Psoas muscle (tissue), 8 donors: ENCODE data around the gene DOCK1. TPM values are rescaled to one million over a fixed set of nuclear protein-coding genes. Genes with fewer than 3 reads are reported as not detected.

Experiments
- ATAC-seq, 4 donors: fragments of 200-7000 bp; cut with Tn5 transposase; one replicate each; pipeline ENCODE4 v1.9.1; 2020; ENCODE audit warnings: moderate library complexity in 3 of 4, mild to moderate bottlenecking in 2 of 4
- DNase-seq, 2 donors: peaks; one replicate each; pipeline ENCODE4 v3.0.0-alpha.2; 2020
- H3K27ac ChIP-seq: fragments of 200-600 bp; one replicate; pipeline ENCODE4 v1.8.0; 2022
- H3K27me3 ChIP-seq, 3 donors: fragments of 200-600 bp in 1 of 3; one replicate each; pipeline versions ENCODE4 v1.6.1 to v1.8.0; 2013 to 2022; ENCODE audit warnings: low read length in 2 of 3, mild to moderate bottlenecking in 2 of 3, moderate library complexity in 1 of 3; ENCODE audit not compliant: insufficient read depth in 3 of 3
- H3K36me3 ChIP-seq, 2 donors: fragments of 200-600 bp in 1 of 2; one replicate each; pipeline versions ENCODE4 v1.6.1 to v1.8.0; 2013 to 2022; ENCODE audit warnings: low read depth in 1 of 2, mild to moderate bottlenecking in 1 of 2, moderate library complexity in 1 of 2; ENCODE audit not compliant: insufficient read depth in 1 of 2
- H3K4me1 ChIP-seq: fragments of 200-600 bp; one replicate; pipeline ENCODE4 v1.8.0; 2022
- H3K4me3 ChIP-seq: fragments of 200-600 bp; one replicate; pipeline ENCODE4 v1.8.0; 2022; ENCODE audit warnings: mild to moderate bottlenecking
- H3K9me3 ChIP-seq: fragments of 200-600 bp; one replicate; pipeline ENCODE4 v1.8.0; 2022
- WGBS, 3 donors: extraction: QIAGEN DNeasy Blood & Tissue Kit; methylation state at CpG; one replicate each; pipeline versions ENCODE4 v1.1.6 to v1.1.7; 2013; 5-methylcytosine and 5-hydroxymethylcytosine counted together
- intact Hi-C, 2 donors: fragments of 100-400 bp; cut with DNase I; formaldehyde crosslinking; loops; one replicate each; pipeline versions ENCODE4 v1.11.0 to v1.14.2; 2022
- polyA plus RNA-seq, 3 donors: library from polyadenylated mRNA; stranded (reverse); fragments of 200-250 nt; gene quantifications; one replicate each; pipeline ENCODE4 v1.2.3, GENCODE V29; 2013
- total RNA-seq, 4 donors: library from RNA; stranded (reverse); fragmentation: NEBNext Ultra II Directional in 2 of 4; extraction: Animal tissue kit (Norgen Biotek cat#: 25700) in 2 of 4; gene quantifications; one replicate each; pipeline versions ENCODE4 v1.2.1 to v1.2.4, GENCODE V29; 2021 to 2023
- TF ChIP-seq, protein P1 (sequence below): fragments of 200-600 bp; IDR thresholded peaks from one replicate; pipeline ENCODE4 v1.8.0; 2022; ENCODE audit warnings: antibody characterized with exemption
- donor health status: healthy with polysubstance abuse.
- donor health status: DM: no; HTN: no; CAD: no; lungs with moderate emphysema.
- donor health status: Bipolar disorder and iron deficiency.
- donor health status: healthy.
- donor health status: DM: yes; HTN: yes; CAD: no.
- donor health status: DM: no; HTN: no; CAD: no.
- donor health status: DM: no; HTN: no; CAD: no.
- donor health status: DM: yes; HTN: yes; CAD: no.

Gene DOCK1
- total and polyA plus RNA-seq, 7 donors = 2.1 to 11.3 (median 5.4) TPM

DNA sequence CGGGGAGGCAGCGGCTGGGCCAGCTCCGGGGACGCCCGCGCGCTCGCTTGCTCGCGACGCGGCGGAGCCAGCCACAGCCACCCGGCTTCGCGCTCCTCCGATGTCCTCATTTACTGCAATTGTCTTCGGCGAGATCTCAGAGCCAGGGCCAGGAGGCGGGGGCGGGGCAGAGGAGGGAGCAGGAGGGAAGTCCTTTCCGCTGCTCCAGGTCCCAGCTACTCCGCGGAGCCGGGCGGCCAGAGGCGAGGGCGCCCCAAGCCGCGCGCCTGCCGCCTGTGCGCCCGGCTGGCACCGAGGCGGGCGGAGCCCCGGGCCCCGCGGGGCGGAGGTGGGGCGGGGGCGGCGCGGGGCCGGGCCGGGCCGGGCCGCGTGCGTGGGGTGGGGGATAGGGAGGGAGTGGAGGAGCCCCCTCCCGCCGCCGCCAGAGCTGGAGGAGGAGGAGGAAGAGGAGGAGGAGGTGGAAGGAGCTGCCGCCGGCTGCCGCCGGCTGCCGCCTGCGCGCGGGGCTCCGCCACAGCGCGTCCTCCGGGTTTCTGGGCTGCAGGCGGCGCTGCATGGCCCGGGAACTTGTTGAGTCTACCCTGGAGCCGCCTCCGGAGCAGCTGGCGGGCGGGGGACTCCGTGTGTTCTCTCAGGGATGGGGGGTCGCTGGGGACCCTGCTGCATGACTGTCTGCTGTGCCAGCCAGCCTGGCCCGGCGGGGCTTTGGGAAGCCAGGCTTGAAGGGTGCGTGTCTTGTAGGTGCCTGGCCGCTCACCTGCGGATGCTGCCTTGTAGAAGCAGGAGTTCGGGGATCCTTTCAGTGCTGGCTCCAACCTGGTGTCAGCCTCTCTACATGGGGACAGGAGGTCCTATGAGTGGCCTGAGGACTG is 291.3 kb downstream of the DOCK1 start, which contains the start of gene INSYN2A:
INSYN2A (minus strand) TSS at position 310 of the 872 bp plus-strand sequence. CDS start 20,196 bp downstream, outside the sequence.
- no peak for ATAC-seq
- Histone ChIP-seq H3K36me3 (no peaks in the 10 kb centered on the region), H3K27ac (no peak within 1 kb of the TSS), H3K4me1 (no peaks in the 10 kb centered on the region), H3K4me3 (peak within 1 kb of the TSS; percentile 47), H3K9me3 (no peaks in the 10 kb centered on the region), H3K27me3 (peaks cover 0 to 34% (median 10%) of the 10 kb centered on the region in 3 donors)
- TF ChIP-seq, protein P1, sequence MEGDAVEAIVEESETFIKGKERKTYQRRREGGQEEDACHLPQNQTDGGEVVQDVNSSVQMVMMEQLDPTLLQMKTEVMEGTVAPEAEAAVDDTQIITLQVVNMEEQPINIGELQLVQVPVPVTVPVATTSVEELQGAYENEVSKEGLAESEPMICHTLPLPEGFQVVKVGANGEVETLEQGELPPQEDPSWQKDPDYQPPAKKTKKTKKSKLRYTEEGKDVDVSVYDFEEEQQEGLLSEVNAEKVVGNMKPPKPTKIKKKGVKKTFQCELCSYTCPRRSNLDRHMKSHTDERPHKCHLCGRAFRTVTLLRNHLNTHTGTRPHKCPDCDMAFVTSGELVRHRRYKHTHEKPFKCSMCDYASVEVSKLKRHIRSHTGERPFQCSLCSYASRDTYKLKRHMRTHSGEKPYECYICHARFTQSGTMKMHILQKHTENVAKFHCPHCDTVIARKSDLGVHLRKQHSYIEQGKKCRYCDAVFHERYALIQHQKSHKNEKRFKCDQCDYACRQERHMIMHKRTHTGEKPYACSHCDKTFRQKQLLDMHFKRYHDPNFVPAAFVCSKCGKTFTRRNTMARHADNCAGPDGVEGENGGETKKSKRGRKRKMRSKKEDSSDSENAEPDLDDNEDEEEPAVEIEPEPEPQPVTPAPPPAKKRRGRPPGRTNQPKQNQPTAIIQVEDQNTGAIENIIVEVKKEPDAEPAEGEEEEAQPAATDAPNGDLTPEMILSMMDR = no peak
- peak; percentile 58 to 62 for DNase-seq
- 4 to 5% (median 5%) methylated on average over 40 to 81 of the region's 81 CpGs for WGBS, 3 donors
- intact Hi-C loops = no loop called here

DNA sequence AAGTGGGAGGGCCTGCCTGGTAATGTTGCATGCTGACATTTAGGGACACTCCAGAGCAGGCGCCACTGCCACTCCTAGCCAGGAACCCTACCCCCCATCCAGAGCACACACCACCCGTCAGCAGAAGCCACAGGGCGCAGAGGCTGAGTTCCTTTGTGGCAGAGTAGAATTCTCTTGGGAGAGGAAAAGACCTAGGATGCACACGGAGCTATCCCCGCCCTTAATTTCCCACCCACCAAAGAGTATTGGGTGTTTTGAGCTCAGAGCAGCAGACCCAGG is 291.9 kb downstream of the DOCK1 start:
- H3K9me3 ChIP-seq = no peaks in the 10 kb centered on the region
- no peak overlapping the region for H3K4me3 ChIP-seq
- TF ChIP-seq, protein P1 = no peak
- no peaks in the 10 kb centered on the region for H3K36me3 ChIP-seq
- no peaks in the 10 kb centered on the region for H3K4me1 ChIP-seq
- DNase-seq (no peak), ATAC-seq (no peak)
- intact Hi-C loops = no loop called here
- no peak overlapping the region for H3K27ac ChIP-seq
- 31 to 69% (median 46%) methylated on average over 5 of the region's 5 CpGs for WGBS, 3 donors
- H3K27me3 ChIP-seq = peaks cover 0 to 34% (median 10%) of the 10 kb centered on the region in 3 donors

DNA sequence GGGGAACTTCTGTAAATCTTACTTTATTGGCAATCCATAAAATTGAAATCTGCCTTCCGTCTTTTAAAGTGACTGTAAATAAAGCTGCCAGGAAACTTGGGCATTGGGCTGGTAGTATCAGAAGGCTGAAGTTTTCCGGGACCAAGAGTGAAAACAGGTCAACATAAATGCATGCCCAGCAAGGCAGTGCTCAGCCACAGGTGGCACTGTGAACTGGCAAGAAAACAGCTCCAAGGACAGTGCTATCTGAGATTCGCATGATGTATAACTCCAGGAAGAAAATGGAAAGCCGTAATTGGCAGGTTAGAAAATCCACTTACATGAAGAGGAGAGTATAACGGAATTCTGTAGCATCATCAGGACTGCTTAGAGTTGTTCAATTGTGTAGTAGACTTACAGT is 293.1 kb downstream of the DOCK1 start:
- WGBS, 3 donors = 87 to 90% (median 87%) methylated on average over 5 of the region's 5 CpGs
- TF ChIP-seq, protein P1 = no peak
- no peaks in the 10 kb centered on the region for H3K36me3 ChIP-seq
- no peaks in the 10 kb centered on the region for H3K4me1 ChIP-seq
- H3K9me3 ChIP-seq = no peaks in the 10 kb centered on the region
- no peak for ATAC-seq
- H3K27me3 ChIP-seq = peaks cover 0 to 34% (median 10%) of the 10 kb centered on the region in 3 donors
- DNase-seq = no peak
- no peak overlapping the region for H3K27ac ChIP-seq
- intact Hi-C loops = no loop called here
- H3K4me3 ChIP-seq = no peak overlapping the region

DNA sequence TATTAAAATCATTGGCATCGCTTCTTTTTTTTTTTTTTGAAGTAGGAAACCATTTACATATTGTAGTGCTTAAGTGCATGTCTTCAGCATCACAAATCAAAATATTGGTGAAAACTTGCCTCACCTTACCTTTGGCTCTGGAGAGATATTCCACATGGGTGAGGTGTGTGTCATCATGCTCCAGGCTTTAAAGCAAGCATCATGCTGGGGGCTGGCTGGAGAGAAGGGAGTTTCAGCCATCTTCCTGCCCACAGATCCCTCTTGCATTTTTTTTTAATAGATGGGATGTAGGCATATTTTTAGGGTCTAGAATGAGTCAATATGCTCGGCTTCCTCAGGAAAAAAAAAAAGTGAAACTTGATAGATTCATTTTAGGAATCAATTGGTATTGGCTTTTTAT is 293.5 kb downstream of the DOCK1 start:
- peaks cover 0 to 34% (median 10%) of the 10 kb centered on the region in 3 donors for H3K27me3 ChIP-seq
- TF ChIP-seq, protein P1 = no peak
- no peaks in the 10 kb centered on the region for H3K9me3 ChIP-seq
- ATAC-seq = no peak
- DNase-seq = no peak
- WGBS, 3 donors = 91 to 95% (median 92%) methylated on average over 2 of the region's 2 CpGs
- no peak overlapping the region for H3K4me3 ChIP-seq
- H3K4me1 ChIP-seq = no peaks in the 10 kb centered on the region
- intact Hi-C loops = no loop called here
- no peak overlapping the region for H3K27ac ChIP-seq
- no peaks in the 10 kb centered on the region for H3K36me3 ChIP-seq
